NK-92 treated with Interleukin-12 subunit alpha and Interleukin-12 subunit beta, amount 100 ng/mL, for 24 hours (cell line): ENCODE data around the gene DDR2.
"Not testable (repeated sequence)": the region's sequence is repeated elsewhere in the genome, so short reads cannot be mapped to it uniquely, and the experiment has no call there.

Source experiments
- DNase-seq: peaks from one replicate; lab custom pipeline; 2025; lab: John Stamatoyannopoulos, UW

Gene DDR2

GRCh38 chr1:162632217-162632666 lies at the start of gene DDR2:
DDR2 (plus strand) TSS chr1:162632464; CDS start chr1:162719064, 86,600 bp downstream.
- no peak for DNase-seq

GRCh38 chr1:162582901-162583300 lies 49.4 kb upstream of the DDR2 start:
- DNase-seq = not testable (repeated sequence)

GRCh38 chr1:162585101-162585500 lies 47.2 kb upstream of the DDR2 start:
- DNase-seq = not testable (repeated sequence)

GRCh38 chr1:162587347-162587746 lies 44.9 kb upstream of the DDR2 start:
- DNase-seq = no peak

GRCh38 chr1:162587761-162588260 lies 44.5 kb upstream of the DDR2 start:
- no peak for DNase-seq

GRCh38 chr1:162590101-162590500 lies 42.2 kb upstream of the DDR2 start:
- no peak for DNase-seq

DNA sequence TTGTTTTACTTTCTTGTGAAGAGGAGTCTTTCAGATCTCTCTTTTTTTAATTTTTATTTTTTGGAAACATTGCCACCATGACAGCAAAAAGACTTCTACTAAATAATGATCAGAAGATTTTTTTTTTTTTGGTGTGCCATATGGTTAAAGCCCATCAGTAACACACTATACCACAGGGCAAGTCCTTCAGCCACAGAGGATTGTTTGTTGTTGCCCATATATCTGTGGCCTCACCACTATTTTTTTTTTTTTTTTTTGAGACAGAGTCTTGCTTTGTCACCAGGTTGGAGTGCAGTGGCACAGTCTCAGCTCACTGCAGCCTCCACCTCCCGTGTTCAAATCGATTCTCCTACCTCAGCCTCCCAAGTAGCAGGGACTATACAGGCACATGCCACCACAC lies 41.6 kb upstream of the DDR2 start:
- DNase-seq = no peak

GRCh38 chr1:162596514-162597170 lies 35.6 kb upstream of the DDR2 start:
- no peak for DNase-seq

GRCh38 chr1:162599451-162599850 lies 32.8 kb upstream of the DDR2 start:
- no peak for DNase-seq

- not testable (repeated sequence) for DNase-seq
These were observed 29.1 kb upstream of the DDR2 start for GRCh38 chr1:162603117-162603516.

DNA sequence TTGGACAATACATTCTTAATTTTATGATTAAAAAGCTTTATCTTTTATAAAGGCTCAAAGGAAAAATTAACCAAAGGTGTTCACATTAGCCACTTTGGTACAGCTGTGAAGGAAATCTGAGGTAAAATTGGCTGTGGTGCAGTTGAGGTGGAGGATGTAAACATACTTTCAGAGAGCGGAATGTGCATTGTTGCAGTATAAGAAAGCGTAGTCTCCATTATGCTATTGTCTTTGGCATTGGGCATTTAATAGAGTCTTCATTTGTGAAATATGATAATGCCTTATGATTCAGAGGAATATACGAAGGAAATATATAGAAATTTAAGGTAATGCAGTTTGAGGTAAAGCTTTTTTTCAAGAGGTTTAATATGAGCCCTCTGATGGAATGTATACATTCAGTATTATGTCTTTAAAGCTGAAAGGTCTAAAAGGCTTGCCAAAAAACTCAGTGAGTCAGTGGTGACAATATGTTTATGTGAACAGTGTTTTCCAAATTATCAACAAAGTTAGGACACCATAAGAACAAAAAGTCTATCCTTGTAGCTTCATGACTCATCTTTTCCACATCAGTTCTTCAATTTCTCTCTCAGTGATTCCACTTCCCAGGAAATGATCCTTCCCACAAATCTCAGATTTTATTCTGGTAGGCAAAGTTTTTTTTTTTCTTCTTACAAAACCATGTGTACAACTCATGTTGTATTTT lies 26.9 kb upstream of the DDR2 start:
- no peak for DNase-seq

DNA sequence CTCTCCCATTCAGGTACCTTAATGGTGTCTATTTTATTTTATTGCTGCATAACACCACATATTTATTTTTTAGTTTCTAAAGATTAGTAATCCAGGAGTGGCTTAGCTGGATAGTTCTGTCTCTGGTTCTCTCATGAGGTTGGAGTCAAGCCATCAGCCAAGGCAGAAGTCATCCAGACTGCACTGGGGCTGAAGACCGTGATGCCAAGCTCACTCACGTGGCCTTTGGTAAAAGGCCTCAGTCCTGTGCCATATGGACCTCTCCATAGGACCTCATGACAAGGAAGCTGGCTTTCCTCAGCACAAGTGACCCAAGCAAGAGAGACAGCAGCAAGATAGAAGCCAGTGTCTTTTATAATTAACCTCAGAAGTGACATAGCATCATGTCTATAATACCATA lies 23.0 kb upstream of the DDR2 start:
- no peak for DNase-seq

GRCh38 chr1:162612606-162613400 lies 19.5 kb upstream of the DDR2 start:
- DNase-seq = no peak

- no peak for DNase-seq
These were observed 15.4 kb upstream of the DDR2 start for GRCh38 chr1:162616848-162617247.

DNA sequence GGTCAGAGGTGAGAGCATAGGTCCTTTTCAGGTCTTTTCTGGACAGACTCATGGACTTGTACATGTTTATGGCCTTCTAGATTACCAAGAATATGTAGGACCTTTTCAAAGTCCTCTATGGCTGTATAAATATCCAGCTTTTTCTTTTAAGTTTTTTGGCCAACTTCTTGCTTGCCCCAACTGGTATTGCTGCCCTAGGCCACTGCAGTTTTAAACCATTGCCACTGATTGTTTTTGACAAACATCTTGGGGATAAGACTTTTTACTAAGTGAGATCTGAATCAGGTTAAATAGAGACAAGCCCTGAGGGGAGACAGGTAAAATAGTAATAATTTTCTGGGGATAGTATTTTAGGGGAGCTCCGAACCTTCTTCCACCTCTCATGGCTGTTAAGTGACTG lies 14.8 kb upstream of the DDR2 start:
- DNase-seq = no peak

DNA sequence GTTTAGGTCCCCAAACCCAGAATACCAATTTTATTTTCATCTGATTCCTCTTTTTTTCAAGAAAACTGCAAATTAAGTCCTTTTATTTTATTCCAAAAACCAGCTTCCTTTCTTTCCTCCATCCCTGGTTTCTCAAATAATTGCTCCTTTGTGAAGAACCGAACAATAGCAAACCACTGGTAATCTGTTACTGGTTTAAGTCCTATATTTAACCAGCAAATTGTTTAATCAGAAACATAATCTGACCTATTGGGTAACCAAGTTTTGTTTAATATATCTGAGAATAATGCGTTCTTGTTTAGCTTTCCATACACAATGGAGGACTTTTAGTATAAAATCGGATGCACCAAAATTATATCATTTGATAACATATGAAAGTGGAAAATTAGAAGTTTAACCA lies 13.2 kb upstream of the DDR2 start:
- no peak for DNase-seq

- DNase-seq = no peak
These were observed 11.0 kb upstream of the DDR2 start for GRCh38 chr1:162621256-162621655.

- DNase-seq = no peak
These were observed 6.6 kb upstream of the DDR2 start for GRCh38 chr1:162625679-162626078.

DNA sequence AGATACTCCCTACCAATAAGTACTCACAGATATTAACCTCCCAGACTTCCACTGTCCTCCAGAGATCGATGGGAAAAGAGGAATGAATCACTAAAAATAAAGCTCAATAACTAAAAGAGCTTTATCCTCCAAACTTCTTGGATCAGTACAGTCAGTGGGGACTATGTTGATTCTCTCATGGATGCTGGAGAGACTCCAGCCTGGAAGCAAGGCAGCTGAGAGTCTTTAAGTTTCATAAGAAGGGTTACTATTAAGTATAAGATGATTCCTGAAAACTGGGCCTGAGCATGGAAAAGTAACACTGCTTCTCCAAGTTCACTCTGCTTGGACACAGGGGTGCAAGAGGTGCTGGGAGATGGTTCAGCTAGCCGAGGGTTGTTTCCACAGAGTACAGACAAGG lies 6.2 kb upstream of the DDR2 start:
- no peak for DNase-seq

- DNase-seq = no peak
These were observed 5.5 kb upstream of the DDR2 start for GRCh38 chr1:162626761-162627160.

DNA sequence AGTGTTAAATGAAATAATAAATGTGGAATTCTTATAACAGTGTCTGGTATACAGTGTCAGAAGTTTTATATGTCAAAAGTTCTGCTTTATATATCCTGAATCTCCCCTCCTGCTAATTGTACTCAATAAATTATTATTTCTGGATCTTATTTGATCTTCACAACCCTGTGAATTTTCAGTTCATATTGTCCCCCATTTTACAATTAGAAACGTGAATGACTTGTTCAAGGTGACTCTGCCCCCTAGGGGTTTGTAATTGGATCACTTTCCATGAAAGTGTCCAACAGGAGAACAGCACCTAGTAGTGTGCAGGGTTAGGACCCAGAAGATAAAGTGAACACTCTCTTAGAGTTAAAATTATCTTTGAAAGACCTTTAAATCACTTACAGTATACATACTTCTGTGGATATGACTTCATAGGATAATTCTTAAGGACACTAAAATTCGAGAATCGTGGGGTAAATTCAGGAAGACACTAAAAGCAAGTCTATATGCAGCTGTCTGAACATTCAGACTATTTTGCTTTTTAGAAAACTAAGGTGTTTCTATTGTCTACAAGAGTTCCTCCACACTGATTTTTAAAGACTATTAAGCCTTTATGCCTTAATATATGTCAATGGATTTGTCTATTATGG lies 4.5 kb upstream of the DDR2 start:
- DNase-seq = no peak

- no peak for DNase-seq
These were observed 3.1 kb upstream of the DDR2 start for GRCh38 chr1:162629077-162629627.
